IgD-negative memory B cell (primary cell): ENCODE measurements around the gene MAP3K4. TPM values are rescaled to one million over a fixed set of nuclear protein-coding genes. Genes with fewer than 3 reads are reported as not detected.
"Not testable (repeated sequence)": the region's sequence is repeated elsewhere in the genome, so short reads cannot be mapped to it uniquely, and the experiment has no call there.

Source experiments
- H3K27ac Mint-ChIP-seq, 3 donors: one replicate each; pipeline ENCODE4 v1.8.0; 2020 to 2022; ENCODE audit warnings: mild to moderate bottlenecking in 3 of 3, mixed read lengths in 3 of 3, moderate library complexity in 1 of 3
- H3K27me3 Mint-ChIP-seq: one replicate; pipeline ENCODE4 v1.8.0; 2021; ENCODE audit warnings: mixed read lengths
- H3K36me3 Mint-ChIP-seq: one replicate; pipeline ENCODE4 v1.8.0; 2020; ENCODE audit warnings: mild to moderate bottlenecking, mixed read lengths
- H3K4me1 Mint-ChIP-seq, 3 donors: one replicate each; pipeline ENCODE4 v1.8.0; 2020 to 2022; ENCODE audit warnings: mixed read lengths in 3 of 3, mild to moderate bottlenecking in 1 of 3
- H3K4me3 Mint-ChIP-seq, 4 donors: one replicate each; pipeline ENCODE4 v1.8.0; 2020 to 2022; ENCODE audit warnings: mild to moderate bottlenecking in 4 of 4, mixed read lengths in 4 of 4, moderate library complexity in 3 of 4
- H3K9me3 Mint-ChIP-seq, 3 donors: one replicate each; pipeline ENCODE4 v1.8.0; 2020 to 2021; ENCODE audit warnings: mixed read lengths in 3 of 3, mild to moderate bottlenecking in 1 of 3
- polyA plus RNA-seq: library from polyadenylated mRNA; unstranded; fragments of 300-500 nt; fragmentation: Illumina TruSeq; gene quantifications from one replicate; pipeline ENCODE4 v1.2.3, GENCODE V29; 2021

Gene MAP3K4
- polyA plus RNA-seq, 1 donor from 2014 or later, result 10.5 TPM

GRCh38 chr6:160979061-160979708 is 12.4 kb upstream of the MAP3K4 start:
- Mint-ChIP-seq H3K27me3 (peaks cover 9% of the 10 kb centered on the region), H3K9me3 (peaks cover 2 to 18% (median 16%) of the 10 kb centered on the region in 3 donors), H3K4me3 (no peak overlapping the region), H3K36me3 (peaks cover 2% of the 10 kb centered on the region), H3K4me1 (no peaks in the 10 kb centered on the region), H3K27ac (no peak overlapping the region)

DNA sequence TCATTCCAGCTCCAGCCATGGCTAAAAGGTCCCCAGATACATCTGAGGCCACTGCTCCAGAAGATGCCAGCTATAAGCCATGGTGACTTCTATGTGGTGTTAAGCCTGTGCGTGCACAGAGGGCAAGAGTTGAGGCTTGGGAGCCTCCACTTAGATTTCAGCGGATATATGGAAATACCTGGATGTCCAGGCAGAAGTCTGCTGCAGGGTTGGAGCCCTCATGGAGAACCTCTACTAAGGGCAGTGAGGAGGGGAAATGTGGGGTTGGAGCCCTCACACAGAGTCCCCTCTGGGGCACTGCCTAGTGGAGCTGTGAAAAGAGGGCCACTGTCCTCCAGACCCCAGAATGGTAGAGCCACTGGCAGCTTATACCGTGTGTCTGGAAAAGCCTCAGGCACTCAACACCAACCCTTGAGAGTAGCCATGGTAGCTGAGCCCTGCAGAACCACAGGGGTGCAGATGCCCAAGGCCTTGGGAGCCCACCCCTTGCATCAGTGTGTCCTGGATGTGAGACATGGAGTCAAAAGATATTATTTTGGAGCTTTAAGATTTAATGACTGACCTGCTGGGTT is 8.1 kb upstream of the MAP3K4 start:
- Mint-ChIP-seq H3K9me3 (peaks cover 2 to 25% (median 19%) of the 10 kb centered on the region in 3 donors), H3K4me3 (peak overlapping the region in 1 of 4 donors; percentile 12)
- H3K27ac Mint-ChIP-seq, H3K27me3 Mint-ChIP-seq, H3K4me1 Mint-ChIP-seq, H3K36me3 Mint-ChIP-seq: not testable (repeated sequence)

- H3K27me3 Mint-ChIP-seq, result peaks cover 3% of the 10 kb centered on the region
- peak overlapping the region in 2 of 4 donors; percentile 7 to 15 for H3K4me3 Mint-ChIP-seq
- no peaks in the 10 kb centered on the region for H3K4me1 Mint-ChIP-seq
- peaks cover 3% of the 10 kb centered on the region for H3K36me3 Mint-ChIP-seq
- peaks cover 2 to 22% (median 17%) of the 10 kb centered on the region in 3 donors for H3K9me3 Mint-ChIP-seq
- H3K27ac Mint-ChIP-seq, result peak overlapping the region in 1 of 3 donors; percentile 2
These were observed 4.7 kb upstream of the MAP3K4 start for GRCh38 chr6:160986851-160987250.

DNA sequence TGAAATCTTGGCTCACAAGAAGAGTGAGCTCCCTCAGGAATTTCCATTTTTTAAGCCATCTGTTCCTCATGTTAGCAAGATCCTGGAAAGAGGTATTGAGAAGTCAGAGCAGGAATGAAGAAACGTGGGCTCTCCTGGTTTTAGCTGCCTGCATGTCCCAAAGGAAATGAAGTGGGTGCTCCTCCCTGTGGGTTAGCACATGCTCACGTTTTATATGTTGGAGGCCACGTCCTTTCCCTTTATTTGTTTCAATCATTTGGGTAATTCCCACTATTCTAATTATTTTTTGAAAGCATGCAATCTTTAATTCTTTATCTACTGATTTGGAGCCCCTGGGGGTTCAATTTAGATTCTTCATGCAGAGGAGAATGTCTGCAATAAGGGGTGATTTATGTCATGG is 4.3 kb upstream of the MAP3K4 start:
- Mint-ChIP-seq H3K27me3 (peaks cover 3% of the 10 kb centered on the region), H3K27ac (peak overlapping the region in 1 of 3 donors; percentile 2), H3K4me1 (peaks cover under 1 to 1% (median 1%) of the 10 kb centered on the region in 3 donors), H3K36me3 (peaks cover 3% of the 10 kb centered on the region), H3K9me3 (peaks cover 2 to 18% (median 17%) of the 10 kb centered on the region in 3 donors), H3K4me3 (no peak overlapping the region)

DNA sequence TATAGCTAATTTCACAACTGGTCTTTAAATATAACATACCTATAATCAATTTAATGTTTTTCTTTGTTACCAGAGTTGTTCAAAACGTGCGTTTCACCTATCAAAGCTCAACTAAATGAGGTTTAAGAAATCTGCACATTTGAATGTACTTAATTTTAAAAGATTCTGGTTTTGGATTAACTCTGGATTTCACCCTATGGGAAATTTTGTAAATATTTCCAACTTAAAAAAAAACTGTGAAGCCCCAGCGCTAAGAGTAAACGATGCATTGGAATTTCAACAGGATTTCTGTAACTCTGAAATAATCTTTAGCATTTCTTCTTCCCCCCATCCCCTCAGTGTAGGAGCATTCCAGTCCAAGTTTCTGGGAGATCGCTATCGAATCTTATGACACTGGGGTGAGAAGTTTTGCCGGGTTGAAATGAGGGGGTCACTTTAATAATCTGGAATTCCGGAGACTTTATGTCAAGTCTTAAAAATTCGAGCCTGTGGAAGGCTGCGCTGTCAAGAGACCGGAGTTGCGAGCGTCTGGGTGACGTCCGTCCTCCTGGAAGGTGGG is 643 bp upstream of the MAP3K4 start:
- H3K27ac Mint-ChIP-seq, result peak overlapping the region in 2 of 3 donors; percentile 60 to 88
- H3K27me3 Mint-ChIP-seq, result peaks cover 3% of the 10 kb centered on the region
- H3K9me3 Mint-ChIP-seq, result no peaks in the 10 kb centered on the region
- H3K4me1 Mint-ChIP-seq, result peaks cover 15 to 25% (median 20%) of the 10 kb centered on the region in 3 donors
- H3K36me3 Mint-ChIP-seq, result no peaks in the 10 kb centered on the region
- H3K4me3 Mint-ChIP-seq, result peak overlapping the region; percentile 90 to 98 (median 94)

DNA sequence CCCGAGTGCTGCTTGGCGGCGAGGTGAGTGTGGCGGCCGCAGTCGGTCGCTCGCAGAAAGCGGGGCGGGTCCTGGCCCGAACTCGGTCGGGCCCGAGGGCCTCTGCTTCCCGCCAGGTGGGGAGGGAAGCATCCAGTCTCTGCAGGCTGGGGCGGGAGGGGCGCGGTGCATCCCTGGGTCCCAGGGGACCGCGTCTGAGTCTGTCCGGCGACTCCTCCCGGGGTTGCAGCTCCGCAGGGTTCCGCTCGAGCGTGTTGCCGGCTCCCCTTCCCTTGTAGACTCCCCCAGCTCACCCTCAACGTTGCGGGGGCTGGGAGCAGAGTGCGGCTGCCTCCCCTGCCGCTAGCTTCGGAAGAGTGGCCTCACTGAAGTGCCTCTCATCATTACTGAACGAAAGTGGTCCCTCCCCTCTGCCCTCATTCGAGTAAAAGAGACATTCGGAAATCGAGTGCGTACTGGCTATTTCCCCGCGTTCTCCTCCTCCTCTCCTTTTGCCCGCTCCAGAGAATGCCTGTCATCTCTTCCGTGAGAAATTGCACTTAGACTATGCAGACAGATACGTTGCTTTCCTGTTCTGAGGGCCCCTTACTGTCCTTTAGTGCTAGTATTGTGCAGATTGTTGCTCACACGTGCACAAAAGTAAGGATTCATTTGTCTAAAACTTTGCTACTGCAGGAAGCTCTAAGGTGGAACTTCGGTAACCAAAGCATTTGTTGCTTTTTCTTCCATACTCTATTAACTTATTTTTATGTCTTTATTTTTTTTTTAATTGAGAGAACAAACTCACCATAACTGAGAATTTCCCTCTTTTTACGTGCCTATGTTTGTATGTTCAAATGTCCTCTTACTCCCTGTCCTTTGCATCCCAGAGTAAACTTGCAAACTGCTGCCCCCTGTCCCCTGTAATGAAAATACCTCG is 751 bp downstream of the MAP3K4 start:
- Mint-ChIP-seq H3K9me3 (no peaks in the 10 kb centered on the region), H3K27ac (peak overlapping the region; percentile 88 to 97 (median 90)), H3K27me3 (no peaks in the 10 kb centered on the region), H3K4me3 (peak overlapping the region; percentile 90 to 98 (median 94)), H3K4me1 (peaks cover 24 to 31% (median 25%) of the 10 kb centered on the region in 3 donors), H3K36me3 (peaks cover 3% of the 10 kb centered on the region)

GRCh38 chr6:160992980-160993314 is 1.4 kb downstream of the MAP3K4 start:
- Mint-ChIP-seq H3K27ac (peak overlapping the region; percentile 41 to 90 (median 88)), H3K27me3 (no peaks in the 10 kb centered on the region), H3K4me3 (peak overlapping the region; percentile 90 to 98 (median 94)), H3K9me3 (no peaks in the 10 kb centered on the region), H3K36me3 (peaks cover 3% of the 10 kb centered on the region), H3K4me1 (peaks cover 24 to 31% (median 28%) of the 10 kb centered on the region in 3 donors)

DNA sequence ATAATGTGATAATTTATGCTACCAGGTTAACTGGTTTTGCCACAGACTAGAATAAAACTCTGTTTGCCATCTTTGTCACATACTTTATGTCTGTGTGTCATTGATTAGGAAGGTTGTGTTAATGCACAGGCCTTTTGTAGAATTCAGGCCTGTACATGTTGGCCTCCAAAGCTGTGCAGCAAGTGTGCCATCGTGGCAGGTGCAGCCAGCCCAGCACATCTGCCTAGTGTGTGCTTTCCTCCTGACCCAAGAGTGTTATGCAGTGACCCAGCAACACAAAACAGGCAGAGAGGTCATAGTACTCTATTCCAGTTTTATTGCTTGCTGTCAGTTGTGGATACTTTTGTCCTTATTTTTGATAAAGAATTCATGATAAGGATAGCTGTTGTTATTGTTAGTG is 3.7 kb downstream of the MAP3K4 start:
- H3K9me3 Mint-ChIP-seq, result no peaks in the 10 kb centered on the region
- H3K4me3 Mint-ChIP-seq, result no peak overlapping the region
- H3K27me3 Mint-ChIP-seq, result no peaks in the 10 kb centered on the region
- peaks cover 26 to 37% (median 33%) of the 10 kb centered on the region in 3 donors for H3K4me1 Mint-ChIP-seq
- H3K36me3 Mint-ChIP-seq, result peaks cover 3% of the 10 kb centered on the region
- H3K27ac Mint-ChIP-seq, result no peak overlapping the region

- H3K4me1 Mint-ChIP-seq, result peaks cover 26 to 37% (median 35%) of the 10 kb centered on the region in 3 donors
These were observed 4.6 kb downstream of the MAP3K4 start for GRCh38 chr6:160996131-160996601.

GRCh38 chr6:160998217-160998616 is 6.6 kb downstream of the MAP3K4 start:
- Mint-ChIP-seq H3K36me3 (peaks cover 3% of the 10 kb centered on the region), H3K4me1 (peaks cover 23 to 37% (median 32%) of the 10 kb centered on the region in 3 donors), H3K9me3 (no peaks in the 10 kb centered on the region), H3K4me3 (no peak overlapping the region), H3K27me3 (no peaks in the 10 kb centered on the region), H3K27ac (no peak overlapping the region)

More at GRCh38 chr6:160996131-160996601, 4.6 kb downstream of the MAP3K4 start:
- Mint-ChIP-seq H3K36me3 (peaks cover 3% of the 10 kb centered on the region), H3K27me3 (no peaks in the 10 kb centered on the region), H3K27ac (no peak overlapping the region), H3K9me3 (no peaks in the 10 kb centered on the region), H3K4me3 (no peak overlapping the region)

DNA sequence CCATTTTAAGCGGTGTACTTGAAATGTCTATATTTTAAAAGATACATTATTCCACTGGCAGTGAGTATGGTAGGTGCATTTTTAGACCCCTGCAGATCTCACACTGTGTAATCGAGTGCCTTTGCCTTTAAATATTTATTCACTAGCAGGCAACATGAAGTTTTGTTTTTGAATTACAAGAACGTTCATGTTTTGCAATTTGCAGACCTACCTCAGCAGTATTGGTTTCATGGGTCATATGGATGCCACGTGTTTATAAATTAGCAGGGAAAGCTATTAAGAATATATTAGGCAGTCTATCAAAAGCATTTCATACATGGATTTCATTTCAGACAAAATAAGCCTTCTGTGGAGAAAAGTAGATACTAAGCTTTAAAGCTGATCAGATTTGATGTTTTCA is 7.2 kb downstream of the MAP3K4 start:
- no peak overlapping the region for H3K4me3 Mint-ChIP-seq
- peaks cover 3% of the 10 kb centered on the region for H3K36me3 Mint-ChIP-seq
- no peaks in the 10 kb centered on the region for H3K27me3 Mint-ChIP-seq
- no peak overlapping the region for H3K27ac Mint-ChIP-seq
- H3K4me1 Mint-ChIP-seq, result peaks cover 22 to 34% (median 29%) of the 10 kb centered on the region in 3 donors
- H3K9me3 Mint-ChIP-seq, result no peaks in the 10 kb centered on the region

DNA sequence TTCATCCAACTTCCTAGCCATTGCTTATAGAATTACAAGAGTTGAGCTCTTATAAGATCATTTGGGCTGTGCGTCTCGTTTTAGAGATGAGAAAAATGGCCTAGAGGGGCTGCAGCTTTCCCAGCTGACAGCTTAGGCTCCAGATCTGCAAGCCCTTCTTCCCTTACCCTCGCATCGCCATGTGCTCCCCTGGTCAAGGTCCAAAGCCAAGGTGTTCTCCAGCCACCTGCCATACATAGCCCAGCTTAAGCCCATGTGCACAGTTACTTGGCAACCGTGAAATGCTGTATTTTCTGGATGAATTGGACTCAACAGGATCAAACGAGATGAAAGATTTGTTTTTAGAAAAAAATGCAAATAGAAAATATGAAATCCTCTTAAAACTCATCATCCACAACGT is 7.9 kb downstream of the MAP3K4 start:
- H3K4me1 Mint-ChIP-seq, result peaks cover 23 to 28% (median 27%) of the 10 kb centered on the region in 3 donors
- no peaks in the 10 kb centered on the region for H3K27me3 Mint-ChIP-seq
- no peaks in the 10 kb centered on the region for H3K9me3 Mint-ChIP-seq
- H3K4me3 Mint-ChIP-seq, result no peak overlapping the region
- H3K27ac Mint-ChIP-seq, result no peak overlapping the region
- H3K36me3 Mint-ChIP-seq, result peaks cover 3% of the 10 kb centered on the region

GRCh38 chr6:161000632-161001031 is 9.1 kb downstream of the MAP3K4 start:
- H3K4me1 Mint-ChIP-seq, result peaks cover 18 to 24% (median 22%) of the 10 kb centered on the region in 3 donors
- no peaks in the 10 kb centered on the region for H3K9me3 Mint-ChIP-seq
- no peaks in the 10 kb centered on the region for H3K27me3 Mint-ChIP-seq
- H3K36me3 Mint-ChIP-seq, result peaks cover 3% of the 10 kb centered on the region
- H3K4me3 Mint-ChIP-seq, result no peak overlapping the region
- no peak overlapping the region for H3K27ac Mint-ChIP-seq

- Mint-ChIP-seq H3K4me1 (peaks cover 14 to 18% (median 17%) of the 10 kb centered on the region in 3 donors), H3K36me3 (peaks cover 3% of the 10 kb centered on the region), H3K9me3 (no peaks in the 10 kb centered on the region), H3K27me3 (no peaks in the 10 kb centered on the region), H3K27ac (no peak overlapping the region), H3K4me3 (no peak overlapping the region)
These were observed 9.9 kb downstream of the MAP3K4 start for GRCh38 chr6:161001421-161001820.
